Ovary (tissue), 9 donors: ENCODE data around the gene SYCP1. TPM values are rescaled to one million over a fixed set of nuclear protein-coding genes. Genes with fewer than 3 reads are reported as not detected.

ENCODE experiments used
- DNase-seq, 5 donors: peaks; one replicate each; pipeline ENCODE4 v3.0.0-alpha.2; 2019 to 2020
- H3K27ac ChIP-seq, 2 donors: fragments of 200-600 bp; one replicate each; pipeline versions ENCODE4 v1.5.1 to v1.8.0; 2019 to 2022
- H3K27me3 ChIP-seq: fragments of 200-600 bp; one replicate; pipeline ENCODE4 v1.8.0; 2022
- H3K36me3 ChIP-seq: fragments of 200-600 bp; sonication (generic); one replicate; pipeline ENCODE4 v1.5.1; 2019
- H3K4me1 ChIP-seq: one replicate; pipeline ENCODE4 v1.8.1; 2013; ENCODE audit warnings: mild to moderate bottlenecking, moderate library complexity; ENCODE audit not compliant: insufficient read depth
- H3K4me3 ChIP-seq: fragments of 200-600 bp; sonication (generic); one replicate; pipeline ENCODE4 v1.5.1; 2017
- H3K9me3 ChIP-seq, 2 donors: fragments of 200-600 bp in 1 of 2; sonication (generic) in 1 of 2; one replicate each; pipeline versions ENCODE4 v1.5.1 to v1.8.1; 2013 to 2019; ENCODE audit warnings: mild to moderate bottlenecking in 1 of 2, moderate library complexity in 1 of 2
- EP300 ChIP-seq: sonication (generic); formaldehyde crosslinking; IDR thresholded peaks from one replicate; pipeline ENCODE4 v1.6.1; 2017; ENCODE audit warnings: antibody characterized with exemption
- POLR2A ChIP-seq: fragments of 450-650 bp; IDR thresholded peaks from one replicate; pipeline ENCODE4 v1.6.1; 2017; ENCODE audit warnings: antibody characterized with exemption, mild to moderate bottlenecking, moderate library complexity
- WGBS, 3 donors: extraction: QIAGEN DNeasy Blood & Tissue Kit in 1 of 3; methylation state at CpG; one replicate each; pipeline versions ENCODE4 v1.1.5 to v1.1.7; 2013 to 2017; 5-methylcytosine and 5-hydroxymethylcytosine counted together
- intact Hi-C, 4 donors: fragments of 100-400 bp; cut with DNase I; formaldehyde crosslinking; loops; one replicate each; pipeline versions ENCODE4 v1.11.0 to v1.15.1; 2022 to 2023
- polyA plus RNA-seq, 2 donors: library from polyadenylated mRNA; stranded (reverse); fragments of 200-250 nt in 1 of 2; fragments of 350-450 nt in 1 of 2; fragmentation: Illumina TruSeq in 1 of 2; extraction: RNeasy Lipid Tissue Mini Kit (QIAGEN cat#74804) in 1 of 2; gene quantifications; one replicate each; pipeline ENCODE4 v1.2.3, GENCODE V29; 2013 to 2014
- total RNA-seq, 7 donors: library from RNA; depleted of rRNA in 2 of 7; stranded (reverse); fragments of >200 nt in 2 of 7; fragmentation: NEBNext Ultra II Directional in 3 of 7; extraction: Animal tissue kit (Norgen Biotek cat#: 25700) in 3 of 7; gene quantifications; one replicate each; pipeline versions ENCODE4 v1.1.0 to v1.2.4, GENCODE V29; 2016 to 2023
- TF ChIP-seq, protein P1 (sequence below), 3 donors: fragments of 450-650 bp in 2 of 3; fragments of 200-600 bp in 1 of 3; IDR thresholded peaks; one replicate each; pipeline versions ENCODE4 v1.5.1 to v1.8.0; 2016 to 2022; ENCODE audit warnings: antibody characterized with exemption in 3 of 3, mild to moderate bottlenecking in 1 of 3
- donor health status: DM: no; HTN: no; CAD: no; lungs with moderate emphysema.
- donor health status: DM: no; HTN: no; CAD: no.
- donor health status: Bipolar disorder and iron deficiency.
- donor health status: DM: yes; HTN: yes; CAD: no.
- donor health status: DM: no; HTN: no; CAD: no.
- donor health status: DM: yes; HTN: yes; CAD: no.

Gene SYCP1
- total and polyA plus RNA-seq, 9 donors: 0.13 TPM; not detected in 8

GRCh38 chr1:115036814-115037507 lies 182.3 kb downstream of the SYCP1 start:
- Histone ChIP-seq H3K4me1 (no peaks in the 10 kb centered on the region), H3K9me3 (no peaks in the 10 kb centered on the region), H3K36me3 (no peaks in the 10 kb centered on the region), H3K4me3 (no peak overlapping the region), H3K27me3 (no peaks in the 10 kb centered on the region), H3K27ac (no peak overlapping the region)
- no peak for DNase-seq
- WGBS, 3 donors: 62 to 66% (median 64%) methylated on average over 4 of the region's 4 CpGs
- TF ChIP-seq, protein P1, sequence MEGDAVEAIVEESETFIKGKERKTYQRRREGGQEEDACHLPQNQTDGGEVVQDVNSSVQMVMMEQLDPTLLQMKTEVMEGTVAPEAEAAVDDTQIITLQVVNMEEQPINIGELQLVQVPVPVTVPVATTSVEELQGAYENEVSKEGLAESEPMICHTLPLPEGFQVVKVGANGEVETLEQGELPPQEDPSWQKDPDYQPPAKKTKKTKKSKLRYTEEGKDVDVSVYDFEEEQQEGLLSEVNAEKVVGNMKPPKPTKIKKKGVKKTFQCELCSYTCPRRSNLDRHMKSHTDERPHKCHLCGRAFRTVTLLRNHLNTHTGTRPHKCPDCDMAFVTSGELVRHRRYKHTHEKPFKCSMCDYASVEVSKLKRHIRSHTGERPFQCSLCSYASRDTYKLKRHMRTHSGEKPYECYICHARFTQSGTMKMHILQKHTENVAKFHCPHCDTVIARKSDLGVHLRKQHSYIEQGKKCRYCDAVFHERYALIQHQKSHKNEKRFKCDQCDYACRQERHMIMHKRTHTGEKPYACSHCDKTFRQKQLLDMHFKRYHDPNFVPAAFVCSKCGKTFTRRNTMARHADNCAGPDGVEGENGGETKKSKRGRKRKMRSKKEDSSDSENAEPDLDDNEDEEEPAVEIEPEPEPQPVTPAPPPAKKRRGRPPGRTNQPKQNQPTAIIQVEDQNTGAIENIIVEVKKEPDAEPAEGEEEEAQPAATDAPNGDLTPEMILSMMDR (IDR thresholded peaks at IDR 0.05): no peak
- no peak for TF ChIP-seq POLR2A
- TF ChIP-seq EP300: no peak
- intact Hi-C loops: no loop called here

DNA sequence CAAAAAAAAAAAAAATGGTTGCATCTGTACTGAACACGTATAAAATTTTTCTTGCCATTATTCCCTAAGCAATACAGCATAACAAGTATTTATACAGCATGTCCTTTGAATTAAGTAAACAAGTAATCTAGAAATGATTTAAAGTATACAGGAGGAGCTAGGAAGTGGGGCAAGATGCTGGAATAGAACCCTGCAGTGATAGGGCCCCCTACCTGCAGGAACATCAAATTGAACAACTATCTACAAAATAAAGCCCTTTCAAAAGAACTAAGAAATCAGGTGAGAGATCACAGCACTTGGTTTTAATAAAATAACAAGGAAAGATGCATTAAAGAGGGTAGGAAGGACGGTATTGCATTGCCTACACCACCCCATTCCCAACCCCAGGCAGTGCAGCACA lies 185.8 kb downstream of the SYCP1 start:
- H3K36me3 ChIP-seq: no peaks in the 10 kb centered on the region
- H3K4me3 ChIP-seq: no peak overlapping the region
- intact Hi-C loops: no loop called here
- 69 to 80% (median 77%) methylated on average over 2 of the region's 2 CpGs for WGBS, 3 donors
- H3K27me3 ChIP-seq: no peaks in the 10 kb centered on the region
- no peaks in the 10 kb centered on the region for H3K9me3 ChIP-seq
- no peak overlapping the region for H3K27ac ChIP-seq
- TF ChIP-seq, protein P1 (IDR thresholded peaks at IDR 0.05): no peak
- no peak for TF ChIP-seq EP300
- TF ChIP-seq POLR2A: no peak
- DNase-seq: no peak
- no peaks in the 10 kb centered on the region for H3K4me1 ChIP-seq

DNA sequence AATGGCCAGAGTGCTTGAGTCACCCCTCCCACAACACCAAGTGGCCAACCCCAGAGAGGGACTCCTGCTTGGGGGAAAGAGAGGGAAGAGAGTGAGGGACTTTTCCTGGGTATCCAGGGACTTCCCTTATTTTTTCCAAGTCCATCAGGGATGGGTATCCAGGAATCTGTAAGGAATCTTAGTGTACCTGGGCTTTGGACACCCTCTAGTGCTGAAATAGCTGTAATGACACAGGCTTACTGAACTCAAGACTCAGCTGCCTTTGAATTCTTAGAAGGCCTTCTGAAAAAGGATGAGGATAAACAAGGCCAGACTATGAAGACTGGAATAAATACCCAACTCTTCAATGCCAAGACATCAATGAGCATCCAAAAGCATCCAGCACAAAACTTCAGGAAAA lies 187.0 kb downstream of the SYCP1 start:
- TF ChIP-seq, protein P1 (IDR thresholded peaks at IDR 0.05): no peak
- TF ChIP-seq POLR2A: no peak
- H3K27me3 ChIP-seq: no peaks in the 10 kb centered on the region
- intact Hi-C loops: no loop called here

More for the DNA sequence above, 187.0 kb downstream of the SYCP1 start:
- no peak for DNase-seq
- no peaks in the 10 kb centered on the region for H3K9me3 ChIP-seq
- H3K4me3 ChIP-seq: no peak overlapping the region
- H3K36me3 ChIP-seq: no peaks in the 10 kb centered on the region
- H3K27ac ChIP-seq: no peak overlapping the region
- H3K4me1 ChIP-seq: no peaks in the 10 kb centered on the region

Other genes starting within 250 kb of the SYCP1 start
- gene DENND2C, start 184.8 kb upstream of the SYCP1 start, total RNA-seq: 1 to 10 TPM; 2.2 to 3.6 (median 2.6) TPM
- 1 to 10 TPM; 1.5 to 2.9 TPM for gene DENND2C, start 184.8 kb upstream of the SYCP1 start, polyA plus RNA-seq
- gene AMPD1, start 159.3 kb upstream of the SYCP1 start, total RNA-seq: under 1 TPM in 1 of 7 donors, not detected in 6; 0.13 TPM
- gene AMPD1, start 159.3 kb upstream of the SYCP1 start, polyA plus RNA-seq: 1 to 10 TPM in 1 of 2 donors, under 1 TPM in 1; 0.18 to 1.8 TPM
- gene NRAS, start 138.1 kb upstream of the SYCP1 start, total RNA-seq: 10 to 100 TPM; 12.9 to 21.7 (median 16.4) TPM
- 10 to 100 TPM in 1 of 2 donors, 1 to 10 TPM in 1; 8.7 to 17.8 TPM for gene NRAS, start 138.1 kb upstream of the SYCP1 start, polyA plus RNA-seq
- gene CSDE1, start 96.9 kb upstream of the SYCP1 start, total RNA-seq: 100 to 1,000 TPM; 357 to 752 (median 558) TPM
- 100 to 1,000 TPM; 225 to 458 TPM for gene CSDE1, start 96.9 kb upstream of the SYCP1 start, polyA plus RNA-seq
- gene SIKE1, start 74.2 kb upstream of the SYCP1 start, total RNA-seq: 10 to 100 TPM; 22.8 to 41.8 (median 31.4) TPM
- 10 to 100 TPM; 12.4 to 15.3 TPM for gene SIKE1, start 74.2 kb upstream of the SYCP1 start, polyA plus RNA-seq
- not detected for gene TSHB, start 175.0 kb downstream of the SYCP1 start, total RNA-seq
- gene TSHB, start 175.0 kb downstream of the SYCP1 start, polyA plus RNA-seq: not detected
- gene TSPAN2, start 234.6 kb downstream of the SYCP1 start, total RNA-seq: 10 to 100 TPM in 2 of 7 donors, 1 to 10 TPM in 5; 1.7 to 21.4 (median 4.1) TPM
- 10 to 100 TPM in 1 of 2 donors, 1 to 10 TPM in 1; 3.5 to 12.5 TPM for gene TSPAN2, start 234.6 kb downstream of the SYCP1 start, polyA plus RNA-seq